Pulmonary artery endothelial cell (primary cell): Measurements from ENCODE around the gene CARD11. TPM values are rescaled to one million over a fixed set of nuclear protein-coding genes. Genes with fewer than 3 reads are reported as not detected.

ENCODE experiments used
- DNase-seq: peaks from one replicate; pipeline ENCODE4 v3.0.0-alpha.2; 2011; ENCODE audit warnings: low read depth, low spot score
- total RNA-seq: library from RNA; depleted of rRNA; stranded (reverse); fragments of >200 nt; gene quantifications from 2 replicates; pipeline ENCODE4 v1.2.3, GENCODE V29; 2014

Gene CARD11
- total RNA-seq, 1 donor from 2014 or later, result 18.5 TPM

DNA sequence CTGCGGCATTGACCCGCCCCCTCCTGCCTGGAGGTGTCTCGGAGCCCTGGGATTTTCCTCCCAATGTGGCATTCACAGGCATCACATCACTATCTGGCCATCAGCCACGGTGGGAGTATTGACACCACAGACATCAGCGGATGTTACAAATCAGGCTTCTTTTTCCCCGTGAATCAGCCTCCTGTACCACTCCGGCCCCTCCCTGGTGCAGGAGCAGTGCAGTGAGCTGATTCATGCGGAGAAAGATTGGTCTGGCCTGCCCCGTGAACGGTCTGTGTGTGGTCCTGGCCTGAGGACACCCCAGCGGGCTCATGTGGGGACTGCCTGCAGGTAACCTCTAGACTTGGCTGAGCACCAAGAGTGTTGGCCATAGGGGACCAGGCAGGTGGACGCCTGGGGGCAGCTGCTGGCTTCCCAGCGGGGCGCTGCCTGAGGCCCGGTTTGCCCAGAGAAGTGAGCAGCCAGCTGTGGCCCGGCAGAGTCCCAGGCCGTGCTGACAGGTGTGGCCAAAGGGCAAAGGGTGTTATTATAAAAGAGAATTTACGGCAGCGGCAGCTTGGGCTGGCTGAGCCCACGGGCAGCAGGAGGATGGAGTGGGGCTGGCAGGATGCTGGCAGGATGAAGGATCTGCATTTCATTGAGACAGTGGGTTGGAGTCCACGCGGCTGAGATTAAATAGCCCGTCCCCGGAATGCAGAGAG is 167.5 kb downstream of the CARD11 start:
- DNase-seq, result no peak

DNA sequence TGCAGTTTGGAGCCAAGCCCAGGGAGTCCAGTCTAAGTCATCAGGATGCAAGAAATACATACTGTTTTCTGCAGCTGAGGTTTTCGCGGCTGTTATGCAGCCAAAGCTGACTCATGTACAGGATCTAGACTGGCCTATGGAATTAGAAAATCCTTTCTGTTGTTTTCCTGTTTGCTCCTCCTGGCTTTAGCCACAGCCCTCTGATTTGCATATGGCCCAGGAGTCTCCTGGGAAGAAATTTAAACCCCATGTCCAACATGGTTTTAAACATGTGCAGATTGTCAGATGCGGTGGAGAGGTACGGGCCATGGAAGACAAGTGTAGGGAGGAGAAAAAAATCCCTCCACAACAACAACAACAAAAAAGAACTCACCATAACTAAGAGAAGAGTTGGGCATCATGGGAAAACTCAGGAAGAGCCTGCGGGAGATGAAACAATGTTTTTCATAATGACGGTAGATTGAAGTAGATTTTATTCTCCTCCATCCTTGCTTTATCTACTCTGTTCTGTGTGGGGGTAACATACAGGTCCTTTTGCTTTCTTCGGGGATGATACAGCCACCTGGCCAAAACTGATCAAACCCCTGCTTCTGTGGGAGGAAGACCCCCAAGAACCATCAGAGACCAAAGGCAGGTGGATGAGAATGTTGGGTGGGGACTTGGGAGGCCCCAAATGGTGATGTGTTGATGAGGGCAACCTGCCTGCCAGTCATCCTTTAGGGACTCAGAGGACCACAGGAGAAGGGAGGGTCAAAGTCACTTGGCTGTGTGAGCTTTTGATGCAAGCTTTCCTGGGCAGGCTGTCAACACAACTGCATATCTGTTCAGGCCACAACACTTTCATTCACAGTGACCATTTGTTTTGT is 169.7 kb downstream of the CARD11 start:
- peak; percentile 79 for DNase-seq

DNA sequence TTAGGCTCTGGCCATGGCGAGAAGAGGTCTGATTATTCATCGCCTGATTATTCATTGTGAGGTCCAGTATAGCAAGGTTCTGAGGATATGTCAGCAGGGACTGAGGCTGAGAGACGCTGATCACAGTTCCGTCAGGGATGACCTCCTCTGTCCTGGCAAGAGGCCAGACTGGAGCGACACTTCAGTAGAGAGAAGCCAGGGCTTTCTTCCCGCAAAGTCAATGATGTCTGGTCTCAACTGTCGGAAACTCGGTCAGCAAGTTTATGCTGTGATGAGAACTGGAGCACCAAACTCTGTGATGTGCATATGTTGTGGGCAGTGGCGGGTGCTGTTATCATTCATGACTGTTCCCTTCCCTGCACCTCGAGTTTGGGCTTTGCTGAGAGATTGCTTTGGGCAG is 170.5 kb downstream of the CARD11 start:
- DNase-seq, result no peak

DNA sequence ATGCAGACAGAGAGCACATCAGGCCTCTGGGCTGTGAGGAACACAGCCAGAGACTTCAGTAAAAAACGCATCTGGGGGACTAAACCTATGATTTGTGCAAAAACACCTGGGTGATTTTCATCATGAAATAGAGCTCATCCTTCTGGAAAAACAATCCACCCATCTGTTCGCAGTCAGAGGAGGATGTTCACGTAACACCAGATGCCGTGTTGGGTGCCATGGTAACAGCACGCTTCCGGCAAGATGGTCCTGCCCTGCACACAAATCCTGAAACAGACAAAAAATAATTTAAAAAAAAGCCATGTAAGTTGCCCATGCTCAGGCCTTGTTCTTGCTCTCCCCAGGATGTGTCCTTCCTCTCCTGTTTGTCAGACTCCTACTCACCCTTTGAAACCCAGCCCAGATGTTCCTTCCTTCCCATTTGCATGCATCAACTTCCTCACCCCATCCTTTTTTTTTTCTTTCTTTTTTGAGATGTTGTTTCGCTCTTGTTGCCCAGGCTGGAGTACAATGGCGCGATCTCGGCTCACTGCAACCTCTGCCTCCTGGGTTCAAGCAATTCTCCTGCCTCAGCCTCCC is 171.3 kb downstream of the CARD11 start:
- DNase-seq, result no peak

DNA sequence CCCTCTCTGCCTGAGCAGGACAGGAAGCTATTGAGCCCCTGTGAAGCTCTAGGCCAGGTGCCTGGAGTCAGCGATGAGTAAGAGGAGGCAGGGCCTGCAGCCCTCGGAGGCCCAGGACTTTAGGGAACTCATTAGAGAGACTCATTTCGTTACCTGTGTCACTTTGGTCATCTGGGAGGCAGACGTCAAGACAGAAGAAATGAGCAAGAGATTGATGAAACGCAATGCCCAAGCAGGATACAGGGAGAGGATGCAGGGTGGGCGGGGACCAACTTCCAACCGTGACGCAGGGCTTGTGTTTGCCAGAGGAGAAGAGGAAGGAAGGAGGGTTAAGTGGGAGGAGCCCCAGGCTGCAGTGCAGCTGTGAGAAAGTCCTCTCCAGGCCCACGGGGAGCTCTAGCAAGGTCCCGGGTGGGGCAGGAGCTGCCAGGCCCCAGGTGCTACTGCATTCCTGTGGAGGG is 173.2 kb downstream of the CARD11 start:
- peak; percentile 70 for DNase-seq

DNA sequence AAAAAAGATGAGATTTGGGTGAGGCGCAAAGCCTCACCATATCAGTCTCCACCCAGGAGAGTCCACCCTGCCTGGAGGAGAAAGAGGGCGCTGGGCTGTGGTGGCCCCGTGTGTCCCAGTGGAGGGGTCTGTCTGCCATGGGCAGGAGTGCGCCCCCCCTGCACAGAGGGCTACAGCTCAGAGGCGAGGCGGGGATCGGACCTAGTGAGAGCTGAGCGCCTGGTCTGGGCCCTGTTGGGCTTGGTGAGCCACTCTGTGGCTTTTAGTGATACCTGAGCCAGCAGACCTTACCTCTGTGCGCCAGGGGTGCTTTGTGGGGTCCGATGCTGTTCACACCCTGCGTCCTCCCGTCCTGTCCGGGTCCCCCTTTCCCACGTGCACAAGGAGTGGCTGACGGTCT is 173.7 kb downstream of the CARD11 start:
- DNase-seq, result no peak

DNA sequence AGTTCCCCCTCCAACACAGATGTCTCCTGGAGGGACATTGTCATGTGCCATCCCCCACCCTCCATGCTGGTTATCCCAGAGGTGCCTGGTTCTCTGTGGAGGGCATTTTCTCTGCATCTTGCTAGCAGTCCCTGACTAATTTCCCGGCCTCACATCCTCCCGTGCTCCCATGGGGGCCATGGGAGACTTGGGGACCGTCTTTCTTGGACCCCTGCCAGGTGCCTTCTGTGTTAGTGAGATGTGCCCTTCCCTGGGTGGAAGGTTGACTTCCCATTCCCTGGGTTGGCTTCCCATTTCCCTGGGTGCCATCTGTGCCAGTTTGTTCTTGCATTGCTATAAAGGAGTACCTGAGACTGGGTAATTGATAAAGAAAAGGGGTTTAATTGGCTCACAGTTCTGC is 177.1 kb downstream of the CARD11 start:
- no peak for DNase-seq

DNA sequence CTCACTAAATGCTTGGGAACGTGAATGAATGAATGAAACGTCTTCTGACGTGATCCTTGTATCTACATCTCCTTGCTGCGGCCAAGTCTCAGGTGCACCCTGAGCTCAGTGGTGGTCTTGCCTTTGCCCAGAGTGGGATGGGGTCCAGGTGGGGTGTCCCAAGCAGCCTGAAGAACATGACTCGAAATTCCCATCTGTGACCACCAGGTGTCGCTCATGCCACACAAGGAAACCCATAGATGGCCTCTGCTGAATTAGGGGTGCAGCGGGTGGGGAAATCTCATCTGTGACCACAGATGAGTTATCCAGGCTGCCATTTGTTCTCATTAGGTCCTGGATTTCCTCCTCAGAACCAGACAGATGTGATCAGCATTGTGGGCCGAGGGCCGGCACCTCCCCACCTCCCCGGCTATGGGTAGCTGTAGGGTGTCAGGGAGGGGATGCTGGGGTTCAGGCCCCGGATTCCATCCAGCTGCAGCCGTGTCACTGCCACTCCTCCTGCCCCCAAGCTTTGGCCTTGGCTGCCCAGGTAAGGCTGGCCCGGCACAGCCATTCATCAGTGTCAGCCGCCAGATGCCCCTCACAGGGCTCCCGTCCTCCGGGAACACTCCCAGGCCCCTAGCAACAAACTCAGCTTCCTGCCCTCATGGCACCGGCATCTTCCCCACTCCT is 178.5 kb downstream of the CARD11 start:
- no peak for DNase-seq

DNA sequence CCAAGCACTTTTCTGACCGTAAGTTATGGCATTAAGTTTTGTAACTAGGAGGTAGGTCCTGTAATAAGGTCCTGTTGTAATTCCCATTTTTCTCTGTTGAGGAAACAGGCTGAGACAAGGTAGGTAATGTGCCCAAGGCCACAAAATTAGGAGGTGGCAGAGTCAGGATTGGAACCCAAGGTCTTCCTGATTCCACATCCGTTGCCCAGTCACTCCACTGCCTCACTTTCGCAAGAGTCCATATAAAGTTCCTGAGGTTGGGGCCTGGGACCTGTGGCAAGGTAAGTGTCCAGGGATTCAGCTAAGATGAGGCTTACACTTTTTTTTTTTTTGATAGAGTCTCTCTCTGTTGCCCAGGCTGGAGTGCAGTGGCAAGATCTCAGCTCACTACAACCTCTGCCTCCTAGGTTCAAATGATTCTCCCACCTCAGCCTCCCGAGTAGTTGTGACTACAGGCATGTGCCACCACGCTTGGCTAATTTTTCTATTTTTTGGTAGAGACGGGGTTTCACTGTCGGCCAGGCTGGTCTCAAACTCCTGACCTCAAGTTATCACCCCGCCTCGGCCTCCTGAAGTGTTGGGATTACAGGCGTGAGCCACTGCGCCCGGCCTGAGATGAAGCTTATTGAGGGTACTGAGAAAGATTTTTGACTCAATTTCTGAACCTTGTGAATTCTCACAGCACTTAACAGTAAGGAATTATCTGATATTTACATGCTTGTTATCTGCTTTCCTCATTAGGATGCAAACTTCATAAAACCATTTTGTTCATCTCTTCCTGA is 179.3 kb downstream of the CARD11 start:
- DNase-seq, result no peak

DNA sequence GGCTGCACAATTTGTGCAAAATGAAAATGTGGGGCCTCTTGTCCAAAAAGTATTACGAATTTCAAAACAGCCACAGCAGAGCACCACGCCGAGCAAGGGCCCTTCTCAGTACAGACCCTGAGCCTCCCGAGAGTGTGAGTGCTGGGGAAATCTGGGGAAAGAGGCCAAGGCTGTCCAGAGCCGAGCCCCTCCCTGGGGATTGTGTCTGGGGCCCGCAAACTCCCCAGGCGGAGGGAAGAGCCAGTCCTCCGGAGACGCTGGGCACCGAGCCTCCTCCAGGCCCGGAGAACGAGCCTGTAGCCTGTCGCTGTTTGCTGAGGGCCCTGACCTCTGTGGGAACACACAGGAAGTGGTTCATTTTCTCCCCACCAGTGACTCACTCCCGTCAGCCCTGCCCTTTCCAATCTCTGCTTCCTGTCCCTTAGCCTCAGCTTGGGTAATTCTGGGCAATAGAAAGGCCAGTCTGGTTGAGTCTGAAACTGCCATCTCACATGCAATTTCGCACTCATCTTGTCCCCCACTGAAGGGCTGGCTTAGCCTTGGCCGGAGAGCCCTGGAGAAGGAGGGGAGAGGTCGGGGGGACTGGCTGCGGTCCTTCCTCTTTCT is 180.1 kb downstream of the CARD11 start:
- DNase-seq, result peak; percentile 84

DNA sequence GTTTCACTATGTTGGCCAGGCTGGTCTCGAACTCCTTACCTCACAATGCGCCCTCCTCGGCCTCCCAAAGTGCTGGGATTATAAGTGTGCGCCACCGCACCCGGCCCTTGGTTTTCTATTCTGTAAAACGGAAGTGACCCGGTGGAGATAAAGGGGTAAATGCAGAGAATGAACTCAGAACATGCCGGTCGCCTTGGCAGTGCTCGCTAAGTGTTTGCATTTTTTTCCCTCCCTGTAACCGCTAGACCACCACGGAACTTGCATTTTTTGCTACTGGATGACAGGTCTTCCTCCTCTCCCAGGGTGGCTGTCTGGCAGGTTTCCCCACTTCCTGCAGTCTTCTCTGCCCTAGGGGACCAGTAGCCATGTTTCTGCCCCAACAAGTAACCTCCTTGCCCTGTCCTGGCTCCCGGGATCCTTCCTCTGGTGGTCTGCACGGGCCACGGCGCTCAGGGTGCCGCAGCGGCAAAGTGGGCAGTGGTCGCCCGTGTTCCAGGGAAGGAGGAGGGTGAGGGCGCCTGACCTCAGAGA is 180.8 kb downstream of the CARD11 start:
- DNase-seq, result no peak

DNA sequence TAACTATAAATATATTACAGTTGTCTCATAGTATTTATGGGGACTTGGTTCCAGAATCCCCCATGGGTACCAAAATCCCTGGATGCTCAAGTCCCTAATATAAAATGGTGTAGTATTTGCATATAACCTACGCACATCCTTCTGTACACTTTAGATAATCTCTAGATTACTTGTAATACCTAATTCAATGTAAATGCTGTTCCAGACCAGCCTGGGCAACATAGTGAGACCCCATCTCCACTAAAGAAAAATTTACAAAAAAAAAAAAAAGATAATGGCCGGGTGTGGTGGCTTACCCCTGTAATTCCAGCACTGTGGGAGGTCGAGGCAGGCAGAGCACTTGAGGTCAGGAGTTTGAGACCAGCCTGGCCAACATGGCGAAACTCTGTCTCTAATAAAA is 182.2 kb downstream of the CARD11 start:
- DNase-seq, result no peak

DNA sequence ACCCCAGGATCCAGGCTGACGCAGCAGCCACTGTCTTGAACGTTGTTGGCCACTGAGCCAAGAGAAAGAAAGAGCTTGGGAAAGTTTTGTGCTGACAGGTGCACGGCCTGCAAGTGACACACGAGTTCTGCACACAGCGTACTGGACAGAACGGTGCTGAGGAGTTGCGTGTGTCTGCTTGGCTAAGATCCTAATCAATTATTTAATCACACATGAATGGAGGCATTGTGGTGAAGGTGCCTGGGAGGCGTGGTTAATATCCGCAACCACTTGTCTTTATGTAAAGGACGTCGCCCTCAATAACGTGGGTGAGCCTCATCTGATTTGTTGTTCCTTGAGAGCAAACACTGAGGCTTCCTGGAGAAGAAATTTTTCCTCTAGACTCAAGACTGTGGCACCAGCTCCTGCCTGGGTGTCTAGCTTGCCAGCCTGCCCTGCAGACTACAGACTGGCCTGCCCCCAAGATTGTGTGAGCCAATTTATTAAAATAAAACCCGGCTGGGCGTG is 183.0 kb downstream of the CARD11 start:
- no peak for DNase-seq

DNA sequence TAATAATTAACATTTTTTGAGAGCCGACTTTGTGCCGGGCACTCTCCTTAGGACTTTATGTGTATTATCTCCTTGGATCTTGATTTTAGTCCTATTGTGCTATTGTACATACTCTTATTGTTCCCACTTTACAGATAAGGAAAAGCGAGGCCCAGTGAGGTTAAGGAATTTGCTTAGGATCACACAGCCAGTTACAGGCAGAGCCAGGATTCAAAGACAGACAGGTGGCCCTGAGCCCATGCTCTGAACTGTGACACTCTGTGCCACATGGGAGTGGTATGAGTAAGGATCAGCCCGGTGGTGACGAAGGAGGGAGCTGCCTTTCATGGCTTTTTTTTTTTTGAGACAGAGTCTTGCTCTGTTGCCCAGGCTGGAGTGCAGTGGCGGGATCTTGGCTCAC is 183.7 kb downstream of the CARD11 start:
- DNase-seq, result no peak

DNA sequence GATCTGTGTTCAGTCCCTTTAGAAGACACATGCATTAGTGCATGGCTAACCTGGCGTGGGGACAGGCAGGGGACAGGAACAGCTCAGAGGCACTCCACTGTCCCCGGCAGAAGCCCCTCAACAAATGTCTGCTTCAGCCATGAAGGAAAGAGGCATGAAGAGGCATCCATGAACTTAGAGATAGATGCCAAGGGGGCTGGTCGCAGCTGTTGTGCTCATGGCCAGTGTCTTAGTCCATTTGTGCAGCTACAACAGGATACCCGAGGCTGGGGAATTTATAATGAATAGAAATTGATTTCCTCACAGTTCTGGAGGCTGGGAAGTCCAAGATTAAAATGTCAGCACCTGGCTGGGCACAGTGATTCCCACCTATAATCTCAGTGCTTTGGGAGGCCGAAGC is 185.0 kb downstream of the CARD11 start:
- DNase-seq, result no peak

DNA sequence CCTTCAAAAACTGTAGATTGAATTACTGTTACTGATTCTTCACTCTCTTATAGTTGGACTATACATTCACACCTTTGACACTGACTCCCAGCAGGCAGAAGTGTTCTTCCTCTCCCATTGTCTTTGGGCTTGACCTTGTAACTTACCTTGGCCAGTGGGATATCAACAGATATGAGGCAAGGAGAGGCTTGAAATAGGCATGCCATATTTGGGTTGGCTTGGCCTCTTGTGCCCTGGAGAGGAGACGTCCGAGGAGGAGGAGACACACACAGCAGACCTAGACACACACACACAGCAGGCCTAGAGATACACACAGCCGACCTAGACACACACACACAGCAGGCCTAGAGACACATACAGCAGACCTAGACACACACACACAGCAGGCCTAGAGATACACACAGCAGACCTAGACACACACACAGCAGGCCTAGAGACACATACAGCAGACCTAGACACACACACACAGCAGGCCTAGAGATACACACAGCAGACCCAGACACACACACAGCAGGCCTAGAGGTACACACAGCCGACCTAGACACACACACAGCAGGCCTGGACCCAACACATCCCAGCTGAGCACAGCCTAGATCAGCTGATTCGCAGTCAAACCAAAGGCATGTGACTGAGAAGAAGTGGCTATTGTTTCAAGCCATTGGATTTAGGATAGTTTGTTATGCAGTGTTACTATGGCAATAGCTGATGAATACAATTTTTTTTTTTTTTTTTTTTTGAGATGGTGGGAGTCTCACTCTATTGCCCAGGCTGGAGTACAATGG is 187.1 kb downstream of the CARD11 start:
- DNase-seq, result no peak
